Tibial nerve (tissue), 4 donors: ENCODE measurements around the gene ACTR1A. TPM values are rescaled to one million over a fixed set of nuclear protein-coding genes. Genes with fewer than 3 reads are reported as not detected.

Experiments used
- DNase-seq, 2 donors: peaks; one replicate each; pipeline ENCODE4 v3.0.0-alpha.2; 2019; ENCODE audit warnings: low spot score in 2 of 2
- H3K27ac ChIP-seq, 4 donors: fragments of 200-600 bp; sonication (generic) in 3 of 4; one replicate each; pipeline ENCODE4 v1.5.1; 2017 to 2019; ENCODE audit warnings: mild to moderate bottlenecking in 1 of 4
- H3K27me3 ChIP-seq, 2 donors: fragments of 200-600 bp; sonication (generic) in 1 of 2; one replicate each; pipeline versions ENCODE4 v1.5.1 to v1.6.0; 2017 to 2019
- H3K36me3 ChIP-seq, 3 donors: fragments of 200-600 bp; sonication (generic); one replicate each; pipeline ENCODE4 v1.5.1; 2018 to 2019
- H3K4me1 ChIP-seq, 4 donors: fragments of 200-600 bp; sonication (generic) in 3 of 4; one replicate each; pipeline ENCODE4 v1.5.1; 2017 to 2019
- H3K4me3 ChIP-seq, 4 donors: fragments of 200-600 bp; sonication (generic) in 3 of 4; one replicate each; pipeline ENCODE4 v1.5.1; 2017 to 2019; ENCODE audit warnings: mild to moderate bottlenecking in 1 of 4, moderate library complexity in 1 of 4
- H3K9me3 ChIP-seq, 4 donors: fragments of 200-600 bp; sonication (generic) in 3 of 4; one replicate each; pipeline ENCODE4 v1.5.1; 2017 to 2019
- EP300 ChIP-seq, 2 donors: sonication (generic); formaldehyde crosslinking; IDR thresholded peaks; one replicate each; pipeline ENCODE4 v1.6.1; 2017; ENCODE audit warnings: antibody characterized with exemption in 2 of 2, mild to moderate bottlenecking in 1 of 2
- POLR2A ChIP-seq, 2 donors: fragments of 450-650 bp; IDR thresholded peaks; one replicate each; pipeline ENCODE4 v1.6.1; 2017; ENCODE audit warnings: antibody characterized with exemption in 2 of 2, mild to moderate bottlenecking in 2 of 2, moderate library complexity in 2 of 2
- whole genome bisulfite sequencing, 2 donors: methylation state at CpG; one replicate each; pipeline ENCODE4 v1.1.5; 2018; 5-methylcytosine and 5-hydroxymethylcytosine counted together
- total RNA-seq, 4 donors: library from RNA; depleted of rRNA; stranded (reverse); fragments of >200 nt; gene quantifications; one replicate each; pipeline ENCODE4 v1.1.0, GENCODE V29; 2016
- TF ChIP-seq, protein P1 (sequence below), 5 experiments: fragments of 200-600 bp in 3 of 5; fragments of 450-650 bp in 2 of 5; sonication (generic) in 3 of 5; IDR thresholded peaks; one replicate each; pipeline ENCODE4 v1.5.1; 2016 to 2019; ENCODE audit warnings: antibody characterized with exemption in 5 of 5, mild to moderate bottlenecking in 3 of 5, moderate library complexity in 2 of 5

ACTR1A gene
- total RNA-seq, 4 donors from 2014 or later = 85.5 to 114 (median 105) TPM

DNA sequence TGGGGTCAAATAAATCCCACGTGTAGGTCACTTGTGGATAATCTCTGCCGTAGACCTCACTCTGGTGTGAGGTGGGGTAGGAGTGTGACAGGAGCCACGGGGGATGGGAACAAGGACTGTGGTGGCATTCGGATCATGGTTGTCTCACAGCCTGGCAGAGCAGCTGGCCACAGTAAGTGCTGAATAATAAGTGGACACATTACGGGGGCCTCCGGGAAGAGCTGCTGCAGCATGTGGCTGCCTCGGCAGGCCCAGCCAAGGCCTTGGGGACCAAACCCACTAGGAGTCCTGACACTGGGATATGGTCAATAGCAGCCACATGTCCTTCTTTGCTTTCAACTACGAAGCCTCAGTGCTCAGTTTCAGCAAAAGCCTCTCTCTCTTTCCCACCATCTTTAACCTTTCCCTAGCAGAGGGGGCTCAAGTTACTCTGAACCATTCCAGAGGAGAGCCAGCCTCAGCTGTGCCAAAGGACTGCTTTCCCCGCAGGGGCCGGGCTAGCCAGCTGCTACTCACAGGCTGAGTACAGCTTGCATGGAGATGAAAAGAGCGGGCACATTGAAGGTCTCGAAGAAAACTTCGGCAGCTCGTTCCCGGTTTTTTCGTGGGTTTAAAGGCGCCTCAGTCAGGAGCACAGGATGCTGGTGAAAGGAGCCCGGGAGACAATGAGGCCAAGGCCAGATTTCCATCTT is 17.3 kb downstream of the ACTR1A start:
- no peak for DNase-seq
- peaks cover 5 to 100% (median 66%) of the 10 kb centered on the region in 3 donors for H3K36me3 ChIP-seq
- no peak overlapping the region for H3K27ac ChIP-seq
- WGBS, 2 donors = 83 to 87% methylated on average over 18 of the region's 18 CpGs
- H3K4me1 ChIP-seq = no peaks in the 10 kb centered on the region
- H3K9me3 ChIP-seq = no peaks in the 10 kb centered on the region
- H3K4me3 ChIP-seq = no peak overlapping the region
- no peaks in the 10 kb centered on the region for H3K27me3 ChIP-seq
- TF ChIP-seq POLR2A (IDR thresholded peaks at IDR 0.05) = no peak
- TF ChIP-seq, protein P1, sequence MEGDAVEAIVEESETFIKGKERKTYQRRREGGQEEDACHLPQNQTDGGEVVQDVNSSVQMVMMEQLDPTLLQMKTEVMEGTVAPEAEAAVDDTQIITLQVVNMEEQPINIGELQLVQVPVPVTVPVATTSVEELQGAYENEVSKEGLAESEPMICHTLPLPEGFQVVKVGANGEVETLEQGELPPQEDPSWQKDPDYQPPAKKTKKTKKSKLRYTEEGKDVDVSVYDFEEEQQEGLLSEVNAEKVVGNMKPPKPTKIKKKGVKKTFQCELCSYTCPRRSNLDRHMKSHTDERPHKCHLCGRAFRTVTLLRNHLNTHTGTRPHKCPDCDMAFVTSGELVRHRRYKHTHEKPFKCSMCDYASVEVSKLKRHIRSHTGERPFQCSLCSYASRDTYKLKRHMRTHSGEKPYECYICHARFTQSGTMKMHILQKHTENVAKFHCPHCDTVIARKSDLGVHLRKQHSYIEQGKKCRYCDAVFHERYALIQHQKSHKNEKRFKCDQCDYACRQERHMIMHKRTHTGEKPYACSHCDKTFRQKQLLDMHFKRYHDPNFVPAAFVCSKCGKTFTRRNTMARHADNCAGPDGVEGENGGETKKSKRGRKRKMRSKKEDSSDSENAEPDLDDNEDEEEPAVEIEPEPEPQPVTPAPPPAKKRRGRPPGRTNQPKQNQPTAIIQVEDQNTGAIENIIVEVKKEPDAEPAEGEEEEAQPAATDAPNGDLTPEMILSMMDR (IDR thresholded peaks at IDR 0.05) = no peak
- TF ChIP-seq EP300 (IDR thresholded peaks at IDR 0.05) = no peak

DNA sequence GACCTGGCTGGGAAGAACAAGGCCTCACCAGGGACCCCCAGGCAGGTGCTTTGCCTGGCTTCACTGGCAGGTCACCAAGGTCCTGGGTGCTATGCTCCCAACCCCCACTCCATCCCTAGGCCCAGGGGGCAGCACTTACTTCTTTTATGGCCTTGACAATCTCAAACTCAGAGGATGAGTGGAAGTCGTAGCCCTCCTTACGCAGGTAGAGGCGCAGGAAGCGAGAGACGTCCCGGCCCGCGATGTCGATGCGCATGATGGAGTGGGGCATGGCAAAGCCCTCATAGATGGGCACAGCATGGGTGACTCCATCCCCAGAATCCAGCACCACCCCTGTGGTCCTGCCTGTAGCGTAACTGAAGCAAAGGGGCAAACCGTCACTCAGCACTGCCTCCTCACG is 18.5 kb downstream of the ACTR1A start:
- no peak overlapping the region for H3K27ac ChIP-seq
- WGBS, 2 donors = 93% methylated on average over 13 of the region's 13 CpGs
- H3K27me3 ChIP-seq = no peaks in the 10 kb centered on the region
- H3K9me3 ChIP-seq = no peaks in the 10 kb centered on the region
- no peak overlapping the region for H3K4me3 ChIP-seq
- no peak for DNase-seq
- peaks cover 5 to 100% (median 58%) of the 10 kb centered on the region in 3 donors for H3K36me3 ChIP-seq
- TF ChIP-seq POLR2A (IDR thresholded peaks at IDR 0.05) = no peak
- TF ChIP-seq, protein P1 (IDR thresholded peaks at IDR 0.05) = no peak
- no peak for TF ChIP-seq EP300 (IDR thresholded peaks at IDR 0.05)
- H3K4me1 ChIP-seq = peaks cover 0 to 2% (median 0%) of the 10 kb centered on the region in 4 donors

GRCh38 chr10:102480396-102480795 is 22.1 kb downstream of the ACTR1A start:
- Histone ChIP-seq H3K4me1 (peaks cover 0 to 5% (median 0%) of the 10 kb centered on the region in 4 donors), H3K27me3 (no peaks in the 10 kb centered on the region), H3K36me3 (peaks cover 1 to 92% (median 28%) of the 10 kb centered on the region in 3 donors), H3K9me3 (no peaks in the 10 kb centered on the region), H3K27ac (no peak overlapping the region), H3K4me3 (no peak overlapping the region)
- no peak for DNase-seq
- TF ChIP-seq EP300 (IDR thresholded peaks at IDR 0.05) (no peak), POLR2A (IDR thresholded peaks at IDR 0.05) (no peak)
- TF ChIP-seq, protein P1 (IDR thresholded peaks at IDR 0.05) = no peak
- 75 to 79% methylated on average over 8 to 9 of the region's 9 CpGs for WGBS, 2 donors

DNA sequence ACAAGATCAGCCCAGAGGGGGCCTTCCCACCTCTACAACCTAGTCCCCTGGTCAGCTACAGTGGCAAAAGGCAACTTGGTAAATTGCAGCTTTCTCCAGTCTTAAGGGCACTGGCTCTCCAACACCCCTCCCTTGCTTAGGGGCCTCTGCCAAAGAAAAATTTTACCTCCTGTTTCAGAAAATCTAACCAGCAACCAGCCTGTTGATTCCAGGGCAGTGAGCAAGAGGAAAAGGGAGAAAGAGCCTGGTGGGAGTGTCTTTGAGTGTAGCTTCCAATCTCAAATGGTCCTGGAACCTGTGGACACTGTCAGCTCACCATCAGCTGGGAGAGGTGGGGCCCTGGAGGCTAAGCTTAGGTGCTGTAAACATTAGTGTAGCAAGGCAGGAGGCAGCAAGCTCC is 22.9 kb downstream of the ACTR1A start:
- peaks cover 0 to 88% (median 21%) of the 10 kb centered on the region in 3 donors for H3K36me3 ChIP-seq
- no peak overlapping the region for H3K4me3 ChIP-seq
- H3K27me3 ChIP-seq = no peaks in the 10 kb centered on the region
- no peak for DNase-seq
- H3K27ac ChIP-seq = no peak overlapping the region
- peaks cover 0 to 5% (median 0%) of the 10 kb centered on the region in 4 donors for H3K4me1 ChIP-seq
- TF ChIP-seq, protein P1 (IDR thresholded peaks at IDR 0.05) = no peak
- TF ChIP-seq EP300 (IDR thresholded peaks at IDR 0.05) (no peak), POLR2A (IDR thresholded peaks at IDR 0.05) (no peak)
- no peaks in the 10 kb centered on the region for H3K9me3 ChIP-seq

GRCh38 chr10:102476466-102477141 is 25.9 kb downstream of the ACTR1A start:
- Histone ChIP-seq H3K27ac (no peak overlapping the region), H3K4me1 (peaks cover 0 to 5% (median 0%) of the 10 kb centered on the region in 4 donors), H3K4me3 (no peak overlapping the region), H3K36me3 (peaks cover 0 to 77% (median 6%) of the 10 kb centered on the region in 3 donors), H3K9me3 (no peaks in the 10 kb centered on the region), H3K27me3 (no peaks in the 10 kb centered on the region)
- DNase-seq = no peak
- WGBS, 2 donors = 59 to 61% methylated on average over 8 to 9 of the region's 9 CpGs
- TF ChIP-seq, protein P1 (IDR thresholded peaks at IDR 0.05) = no peak
- TF ChIP-seq POLR2A (IDR thresholded peaks at IDR 0.05) = no peak
- no peak for TF ChIP-seq EP300 (IDR thresholded peaks at IDR 0.05)
